HCT116 (cell line): ENCODE data around the gene CSNK1E. TPM values are rescaled to one million over a fixed set of nuclear protein-coding genes. Genes with fewer than 3 reads are reported as not detected.

ENCODE experiments used
- ATAC-seq: fragments of 200-7000 bp; cut with Tn5 transposase; 2 replicates; pipeline ENCODE4 v1.9.1; 2020; ENCODE audit warnings: mild to moderate bottlenecking, moderate library complexity
- BruUV-seq: library from RNA; stranded (reverse); fragments of 400-500 nt; replicated peaks from 2 replicates; lab custom pipeline; 2021; lab: Mats Ljungman, UMichigan
- CTCF ChIA-PET: fragments of 300-600 bp; sonication (Branson Sonifier 250); formaldehyde crosslinking; loops from one replicate; lab custom pipeline; 2021; ENCODE audit warnings: antibody characterized with exemption; lab: Charles Lee
- POLR2A ChIA-PET: fragments of 300-600, 350-600 bp; sonication (Branson Sonifier 250); formaldehyde crosslinking; loops from one replicate; lab custom pipeline; 2021; ENCODE audit warnings: antibody characterized with exemption; lab: Charles Lee
- RAD21 ChIA-PET, 2 experiments: fragments of 300-600 bp; sonication (Branson Sonifier 250); formaldehyde crosslinking; loops; one replicate each; lab custom pipeline; 2023; ENCODE audit warnings: low total read pairs in 2 of 2; ENCODE audit not compliant: uncharacterized antibody in 2 of 2, unreplicated experiment in 2 of 2, low non-redundant PET in 1 of 2; lab: Charles Lee
- DNase-seq: peaks from one replicate; pipeline ENCODE4 v3.0.0-alpha.2; 2010; ENCODE audit warnings: low read depth, low spot score
- H2AFZ ChIP-seq: fragments of 200-600 bp; shearing (Covaris generic), sonication (generic); 2 replicates; pipeline ENCODE4 v1.6.1; 2017; ENCODE audit warnings: low read depth, mixed run types, mixed read lengths, antibody characterized with exemption, low read length; ENCODE audit not compliant: poor library complexity, severe bottlenecking
- H3K27ac ChIP-seq: 2 replicates; pipeline ENCODE4 v1.5.1; 2012; ENCODE audit warnings: low read depth, low read length
- H3K27me3 ChIP-seq: fragments of 200-600 bp; sonication (generic); 2 replicates; pipeline ENCODE4 v1.6.1; 2016; ENCODE audit warnings: mixed run types, low read length, mixed read lengths; ENCODE audit not compliant: insufficient read depth
- H3K36me3 ChIP-seq, 2 experiments: fragments of 200-500 bp in 1 of 2; fragments of 200-600 bp in 1 of 2; sonication (Bioruptor generic) in 1 of 2; sonication (generic) in 1 of 2; 2 replicates each; pipeline versions ENCODE4 v1.5.1 to v1.6.1; 2014 to 2016; ENCODE audit warnings: low read length in 2 of 2, inconsistent platforms in 1 of 2, mixed read lengths in 1 of 2, mixed run types in 1 of 2; ENCODE audit not compliant: insufficient read depth in 2 of 2, control insufficient read depth in 1 of 2
- H3K4me1 ChIP-seq, 2 experiments: fragments of 200-600 bp in 1 of 2; sonication (generic) in 1 of 2; 2 replicates each; pipeline versions ENCODE4 v1.5.1 to v1.6.1; 2012 to 2017; ENCODE audit warnings: low read length in 2 of 2, inconsistent platforms in 1 of 2, mild to moderate bottlenecking in 1 of 2, mixed read lengths in 1 of 2, mixed run types in 1 of 2, moderate library complexity in 1 of 2; ENCODE audit not compliant: insufficient read depth in 2 of 2, control insufficient read depth in 1 of 2
- H3K4me2 ChIP-seq: fragments of 200-600 bp; sonication (generic); 2 replicates; pipeline ENCODE4 v1.6.1; 2017; ENCODE audit warnings: mixed run types, low read length, mixed read lengths
- H3K4me3 ChIP-seq, 2 experiments: fragments of 200-600 bp in 1 of 2; sonication (generic) in 1 of 2; replicated peaks in 1 of 2; 2 replicates each; pipeline ENCODE4 v1.5.1; 2011 to 2016; ENCODE audit warnings: low read length in 2 of 2, control low read depth in 1 of 2, low read depth in 1 of 2, mild to moderate bottlenecking in 1 of 2, mixed read lengths in 1 of 2, mixed run types in 1 of 2
- H3K79me2 ChIP-seq: fragments of 200-600 bp; sonication (generic); 2 replicates; pipeline ENCODE4 v1.6.1; 2017; ENCODE audit warnings: mild to moderate bottlenecking, mixed run types, low read length, moderate library complexity, mixed read lengths; ENCODE audit not compliant: insufficient read depth
- H3K9ac ChIP-seq: fragments of 200-600 bp; sonication (generic); 2 replicates; pipeline ENCODE4 v1.6.1; 2016; ENCODE audit warnings: low read length, mixed read lengths
- H3K9me2 ChIP-seq: fragments of 200-600 bp; sonication (generic), shearing (Covaris generic); 2 replicates; pipeline ENCODE4 v1.6.1; 2017; ENCODE audit warnings: mixed run types, mild to moderate bottlenecking, moderate library complexity; ENCODE audit not compliant: insufficient read depth
- H3K9me3 ChIP-seq, 2 experiments: fragments of 200-500 bp in 1 of 2; fragments of 200-600 bp in 1 of 2; sonication (Bioruptor generic) in 1 of 2; sonication (generic) in 1 of 2; 2 replicates each; pipeline ENCODE4 v1.6.1; 2014 to 2017; ENCODE audit warnings: low read length in 2 of 2, mixed read lengths in 2 of 2, inconsistent platforms in 1 of 2, low read depth in 1 of 2, mild to moderate bottlenecking in 1 of 2, mixed run types in 1 of 2, moderate library complexity in 1 of 2; ENCODE audit not compliant: control insufficient read depth in 1 of 2, insufficient read depth in 1 of 2
- H4K20me1 ChIP-seq: fragments of 200-600 bp; sonication (generic), shearing (Covaris generic); 2 replicates; pipeline ENCODE4 v1.6.1; 2017; ENCODE audit warnings: mixed run types, mild to moderate bottlenecking, moderate library complexity; ENCODE audit not compliant: insufficient read depth
- ATF3 ChIP-seq: IDR thresholded peaks from 2 replicates; pipeline ENCODE4 v1.6.1; 2012
- CBX3 ChIP-seq: IDR thresholded peaks from 2 replicates; pipeline ENCODE4 v1.6.1; 2012; ENCODE audit warnings: low read depth
- CEBPB ChIP-seq: IDR thresholded peaks from 2 replicates; pipeline ENCODE4 v1.6.1; 2012; ENCODE audit warnings: low read depth
- EZH2 ChIP-seq: fragments of 200-600 bp; sonication (generic); IDR thresholded peaks from 2 replicates; pipeline ENCODE4 v1.6.1; 2017; ENCODE audit warnings: antibody characterized with exemption, mixed run types
- EZH2phosphoT487 ChIP-seq: fragments of 200-600 bp; IDR thresholded peaks from 2 replicates; pipeline ENCODE4 v1.6.1; 2018; ENCODE audit warnings: antibody characterized with exemption, borderline replicate concordance
- JUND ChIP-seq: IDR thresholded peaks from 2 replicates; pipeline ENCODE4 v1.6.1; 2012
- MAX ChIP-seq: IDR thresholded peaks from 2 replicates; pipeline ENCODE4 v1.6.1; 2012
- POLR2AphosphoS5 ChIP-seq: IDR thresholded peaks from 2 replicates; pipeline ENCODE4 v1.6.1; 2011; ENCODE audit warnings: mild to moderate bottlenecking, low read depth, low read length, moderate library complexity
- REST ChIP-seq: IDR thresholded peaks from 2 replicates; pipeline ENCODE4 v1.6.1; 2012; ENCODE audit warnings: low read depth
- SIN3A ChIP-seq: IDR thresholded peaks from 2 replicates; pipeline ENCODE4 v1.6.1; 2012; ENCODE audit warnings: low read depth
- SRF ChIP-seq: IDR thresholded peaks from 2 replicates; pipeline ENCODE4 v1.6.1; 2012; ENCODE audit warnings: low read depth
- ZBTB33 ChIP-seq: IDR thresholded peaks from 2 replicates; pipeline ENCODE4 v1.6.1; 2011; ENCODE audit warnings: mild to moderate bottlenecking, low read length, moderate library complexity; ENCODE audit not compliant: insufficient replicate concordance; ENCODE audit errors: extremely low read depth
- intact Hi-C: fragments of 100-400 bp; cut with micrococcal nuclease; formaldehyde crosslinking; loops from 2 replicates; pipeline ENCODE4 v1.10.0; 2022
- total RNA-seq: library from RNA; stranded (reverse); gene quantifications from one replicate; pipeline ENCODE4 v1.2.1, GENCODE V29; 2021; ENCODE audit not compliant: unreplicated experiment

Gene CSNK1E
- total RNA-seq, 1 experiment from 2014 or later, result 190 TPM

- H3K4me3 ChIP-seq, result no peak overlapping the region
- BruUV-seq, result no TSS peak
- no peaks in the 10 kb centered on the region for H3K27me3 ChIP-seq
- H3K36me3 ChIP-seq, result no peaks in the 10 kb centered on the region
- no peak for TF ChIP-seq MAX
- no peak for TF ChIP-seq POLR2AphosphoS5
- no peak for TF ChIP-seq JUND
- TF ChIP-seq SRF, result no peak
- TF ChIP-seq REST, result no peak
- TF ChIP-seq CEBPB, result no peak
- no peak for TF ChIP-seq ATF3
- no peak for TF ChIP-seq EZH2phosphoT487
- TF ChIP-seq SIN3A, result no peak
- no peak for TF ChIP-seq EZH2
- TF ChIP-seq ZBTB33, result no peak
- no peak for TF ChIP-seq CBX3
- H3K9ac ChIP-seq, result no peak overlapping the region
- no peak for DNase-seq
- H3K9me2 ChIP-seq, result no peaks in the 10 kb centered on the region
- H3K4me2 ChIP-seq, result no peak overlapping the region
- intact Hi-C loops, result no loop called here
- ATAC-seq, result no peak
- CTCF ChIA-PET, result no interaction called here
- H3K4me1 ChIP-seq, result peaks cover 0 to 6% of the 10 kb centered on the region in 2 experiments; a peak in 1 of 4 replicates
- no peaks in the 10 kb centered on the region for H3K9me3 ChIP-seq
- no peaks in the 10 kb centered on the region for H3K79me2 ChIP-seq
- no peak overlapping the region for H2AFZ ChIP-seq
- POLR2A ChIA-PET, result no interaction called here
- RAD21 ChIA-PET, result no interaction called here
- no peaks in the 10 kb centered on the region for H4K20me1 ChIP-seq
- H3K27ac ChIP-seq, result no peak overlapping the region
Measured at GRCh38 chr22:38350444-38351359, 33.5 kb upstream of the CSNK1E start.
